ENCODE measurements around the gene DNAJC6.

The DNAJC6 gene

GRCh38 chr1:65265651-65266351 is 43.5 kb upstream of the DNAJC6 start:
- POLR2A ChIA-PET = no interaction called here
- H3K4me3 ChIP-seq (ENCODE audit: low read depth, low read length) = peak overlapping the region; percentile 56
- peak; percentile 57 for TF ChIP-seq CTCF (IDR thresholded peaks at IDR 0.05; ENCODE audit: insufficient read depth, low read length, missing control alignments)
- no peak for DNase-seq (ENCODE audit: low read depth, low spot score)
- CTCF ChIA-PET = interaction anchor here (1.4 kb wide), 1 partner anchor 57 kb away, joined by 5 read pairs; no protein-coding TSS in a partner anchor

GRCh38 chr1:65266476-65266875 is 42.9 kb upstream of the DNAJC6 start:
- no peak for TF ChIP-seq CTCF (IDR thresholded peaks at IDR 0.05; ENCODE audit: insufficient read depth, low read length, missing control alignments)
- DNase-seq (ENCODE audit: low read depth, low spot score) = no peak
- POLR2A ChIA-PET = no interaction called here
- CTCF ChIA-PET = interaction anchor here (1.4 kb wide), 1 partner anchor 57 kb away, joined by 5 read pairs; no protein-coding TSS in a partner anchor
- no peak overlapping the region for H3K4me3 ChIP-seq (ENCODE audit: low read depth, low read length)

- no peak for DNase-seq (ENCODE audit: low read depth, low spot score)
- ChIA-PET POLR2A (no interaction called here), CTCF (interaction anchor here (1.4 kb wide), 1 partner anchor 58 kb away, joined by 5 read pairs; no protein-coding TSS in a partner anchor)
- no peak overlapping the region for H3K4me3 ChIP-seq (ENCODE audit: low read depth, low read length)
- no peak for TF ChIP-seq CTCF (IDR thresholded peaks at IDR 0.05; ENCODE audit: insufficient read depth, low read length, missing control alignments)
These were observed 42.1 kb upstream of the DNAJC6 start for GRCh38 chr1:65267271-65267670.

- H3K4me3 ChIP-seq (ENCODE audit: low read depth, low read length) = no peak overlapping the region
- DNase-seq (ENCODE audit: low read depth, low spot score) = no peak
- no peak for TF ChIP-seq CTCF (IDR thresholded peaks at IDR 0.05; ENCODE audit: insufficient read depth, low read length, missing control alignments)
- CTCF ChIA-PET = no interaction called here
- POLR2A ChIA-PET = no interaction called here
These were observed 41.7 kb upstream of the DNAJC6 start for GRCh38 chr1:65267683-65268082.

- TF ChIP-seq CTCF (IDR thresholded peaks at IDR 0.05; ENCODE audit: insufficient read depth, low read length, missing control alignments) = no peak
- no peak for DNase-seq (ENCODE audit: low read depth, low spot score)
- H3K4me3 ChIP-seq (ENCODE audit: low read depth, low read length) = no peak overlapping the region
- POLR2A ChIA-PET = no interaction called here
- CTCF ChIA-PET = no interaction called here
These were observed 39.7 kb upstream of the DNAJC6 start for GRCh38 chr1:65269612-65270011.

GRCh38 chr1:65276197-65276939 is 33.0 kb upstream of the DNAJC6 start:
- no peak for TF ChIP-seq CTCF (IDR thresholded peaks at IDR 0.05; ENCODE audit: insufficient read depth, low read length, missing control alignments)
- POLR2A ChIA-PET = no interaction called here
- CTCF ChIA-PET = no interaction called here
- DNase-seq (ENCODE audit: low read depth, low spot score) = no peak
- no peak overlapping the region for H3K4me3 ChIP-seq (ENCODE audit: low read depth, low read length)

Data from AG04449 (cell line).